NCI-H1092 treated with DMSO at 0.1 percent for 48 hours (cell line): Measurements from ENCODE around the gene MRPL21.

Experiments used
- DNase-seq: peaks from one replicate; lab custom pipeline; 2025; lab: John Stamatoyannopoulos, UW

MRPL21 gene

GRCh38 chr11:68935066-68935465 is 31.4 kb upstream of the MRPL21 start:
- DNase-seq: no peak

- DNase-seq: no peak
Observed at GRCh38 chr11:68934666-68935065, 31.0 kb upstream of the MRPL21 start.

DNA sequence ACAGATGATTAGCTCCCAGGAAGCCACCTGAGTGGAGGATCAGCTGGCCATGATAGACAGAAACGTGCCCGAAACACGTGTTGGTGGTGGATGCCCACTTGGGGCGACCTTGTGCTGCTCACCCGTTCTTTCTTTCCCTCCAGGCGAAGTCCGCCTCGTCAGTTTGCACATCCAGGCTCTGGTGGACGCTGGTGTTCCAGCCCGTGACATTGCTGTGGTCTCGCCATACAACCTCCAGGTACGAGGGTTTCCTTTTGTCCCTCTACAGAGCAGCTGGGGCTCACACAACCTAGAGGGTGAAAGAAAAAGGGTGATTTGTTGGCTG is 30.7 kb upstream of the MRPL21 start:
- DNase-seq: no peak

DNA sequence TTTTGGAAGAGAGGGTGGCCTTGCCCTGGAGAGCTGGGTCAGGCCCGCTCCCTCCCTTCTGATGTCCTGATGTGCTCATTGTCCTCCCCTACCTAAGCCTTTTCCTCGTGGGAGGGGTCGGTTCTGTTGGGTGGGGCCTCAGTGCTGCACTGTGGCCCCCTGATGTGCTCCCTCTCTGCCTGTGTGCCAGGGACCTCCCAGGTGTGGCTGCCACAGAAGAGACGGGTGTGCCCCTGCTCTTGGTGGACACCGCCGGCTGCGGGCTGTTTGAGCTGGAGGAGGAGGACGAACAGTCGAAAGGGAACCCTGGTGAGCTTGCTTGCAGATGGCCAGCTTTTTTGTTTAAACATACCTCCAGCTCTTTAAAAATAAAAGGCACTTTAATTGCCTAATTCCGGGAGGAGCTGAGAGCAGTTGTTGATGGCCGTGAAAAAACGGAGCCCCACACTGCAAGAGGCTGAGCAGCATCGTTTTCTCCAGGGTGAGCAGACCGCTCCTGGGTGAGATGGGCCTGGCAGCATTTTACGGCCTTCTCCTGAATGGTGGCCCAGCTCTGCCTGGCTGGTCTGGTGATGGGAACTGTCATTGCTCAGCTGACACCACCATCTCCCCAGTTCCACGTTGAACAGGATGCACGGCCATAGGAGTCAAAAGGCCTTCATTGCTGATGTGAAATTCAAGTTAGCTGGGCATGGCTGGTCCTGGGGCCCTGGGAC is 30.1 kb upstream of the MRPL21 start:
- DNase-seq: no peak

DNA sequence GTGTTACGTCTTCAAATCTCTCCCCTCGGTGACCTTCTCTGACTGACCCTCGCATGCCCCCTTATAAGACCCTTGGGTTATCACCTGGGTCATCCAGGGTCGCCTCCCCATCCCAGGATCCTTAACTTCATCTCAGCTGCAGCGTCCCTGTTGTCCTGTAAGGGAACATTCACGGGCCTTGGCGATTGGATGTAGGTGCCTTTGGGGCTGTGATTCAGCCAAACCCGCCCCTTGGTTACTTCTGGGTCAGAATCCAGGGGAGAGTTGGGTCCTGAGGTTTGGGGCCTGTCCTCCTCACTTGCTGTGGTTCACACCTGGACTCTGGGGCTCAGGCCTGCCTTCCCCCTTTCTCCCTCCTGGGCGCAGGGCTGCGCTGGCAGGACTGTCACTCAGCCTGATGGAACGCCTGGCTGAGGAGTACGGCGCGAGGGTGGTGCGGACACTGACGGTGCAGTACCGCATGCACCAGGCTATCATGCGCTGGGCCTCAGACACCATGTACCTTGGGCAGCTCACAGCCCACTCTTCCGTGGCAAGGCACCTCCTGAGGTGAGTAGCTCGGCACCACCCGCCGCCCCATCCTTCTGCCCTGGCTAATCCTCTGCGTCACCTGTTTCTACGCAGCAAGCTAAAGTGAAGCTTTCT is 29.4 kb upstream of the MRPL21 start:
- DNase-seq: no peak

GRCh38 chr11:68932358-68932757 is 28.7 kb upstream of the MRPL21 start:
- DNase-seq: no peak

DNA sequence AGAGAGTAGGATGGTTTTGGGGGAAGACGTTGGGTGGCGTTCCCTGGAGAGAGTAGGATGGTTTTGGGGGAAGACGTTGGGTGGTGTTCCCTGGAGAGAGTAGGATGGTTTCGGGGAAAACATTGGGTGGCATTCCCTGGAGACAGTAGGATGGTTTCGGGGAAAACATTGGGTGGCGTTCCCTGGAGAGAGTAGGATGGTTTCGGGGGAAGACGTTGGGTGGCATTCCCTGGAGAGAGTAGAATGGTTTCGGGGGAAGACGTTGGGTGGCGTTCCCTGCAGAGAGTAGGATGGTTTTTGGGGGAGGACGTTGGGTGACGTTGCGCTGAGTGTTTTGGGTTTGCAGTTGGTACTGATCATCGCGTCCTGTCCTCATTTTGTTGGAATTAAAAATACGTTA is 28.3 kb upstream of the MRPL21 start:
- no peak for DNase-seq

DNA sequence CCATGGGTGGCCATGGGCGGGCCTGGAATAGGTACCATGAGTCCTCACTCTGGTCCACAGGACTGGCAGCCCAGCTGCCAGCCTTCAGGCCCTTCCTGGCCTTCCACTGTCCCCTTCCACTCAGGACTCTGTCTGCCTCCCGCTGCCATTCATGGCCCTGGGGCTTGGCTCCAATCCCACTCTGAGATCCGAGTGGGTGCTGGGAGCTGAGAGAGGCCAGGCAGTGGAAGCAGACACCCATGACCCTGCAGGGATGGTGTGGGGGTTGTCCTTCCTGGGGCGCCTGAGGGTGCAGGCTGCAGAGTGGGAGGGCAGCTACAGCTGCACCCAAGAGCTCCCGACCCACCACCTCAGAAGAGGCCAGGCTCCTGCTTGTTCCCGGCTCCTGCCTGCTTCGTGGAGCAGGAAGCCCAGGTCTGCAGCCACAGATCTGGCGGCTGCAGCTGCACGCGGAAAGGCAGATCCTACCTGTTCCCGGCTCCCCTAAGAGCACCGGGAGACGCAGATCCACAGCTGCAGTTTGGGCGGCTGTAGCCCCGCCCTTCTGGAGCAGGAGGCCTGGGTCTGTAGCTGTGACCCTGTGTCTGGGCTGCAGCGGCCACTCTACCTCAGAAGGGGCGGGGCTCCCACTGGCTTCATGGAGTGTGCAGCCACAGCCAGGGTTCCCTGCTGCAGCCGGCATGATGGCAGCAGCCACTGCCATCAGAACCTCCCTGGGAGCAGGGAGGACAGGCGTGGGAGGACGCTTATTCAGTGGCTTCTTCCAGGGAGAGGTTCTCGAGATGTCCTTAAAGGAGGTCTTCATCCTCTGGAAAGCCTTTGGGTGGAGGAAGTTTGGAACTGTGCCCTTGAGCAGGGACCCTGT is 27.6 kb upstream of the MRPL21 start:
- no peak for DNase-seq

DNA sequence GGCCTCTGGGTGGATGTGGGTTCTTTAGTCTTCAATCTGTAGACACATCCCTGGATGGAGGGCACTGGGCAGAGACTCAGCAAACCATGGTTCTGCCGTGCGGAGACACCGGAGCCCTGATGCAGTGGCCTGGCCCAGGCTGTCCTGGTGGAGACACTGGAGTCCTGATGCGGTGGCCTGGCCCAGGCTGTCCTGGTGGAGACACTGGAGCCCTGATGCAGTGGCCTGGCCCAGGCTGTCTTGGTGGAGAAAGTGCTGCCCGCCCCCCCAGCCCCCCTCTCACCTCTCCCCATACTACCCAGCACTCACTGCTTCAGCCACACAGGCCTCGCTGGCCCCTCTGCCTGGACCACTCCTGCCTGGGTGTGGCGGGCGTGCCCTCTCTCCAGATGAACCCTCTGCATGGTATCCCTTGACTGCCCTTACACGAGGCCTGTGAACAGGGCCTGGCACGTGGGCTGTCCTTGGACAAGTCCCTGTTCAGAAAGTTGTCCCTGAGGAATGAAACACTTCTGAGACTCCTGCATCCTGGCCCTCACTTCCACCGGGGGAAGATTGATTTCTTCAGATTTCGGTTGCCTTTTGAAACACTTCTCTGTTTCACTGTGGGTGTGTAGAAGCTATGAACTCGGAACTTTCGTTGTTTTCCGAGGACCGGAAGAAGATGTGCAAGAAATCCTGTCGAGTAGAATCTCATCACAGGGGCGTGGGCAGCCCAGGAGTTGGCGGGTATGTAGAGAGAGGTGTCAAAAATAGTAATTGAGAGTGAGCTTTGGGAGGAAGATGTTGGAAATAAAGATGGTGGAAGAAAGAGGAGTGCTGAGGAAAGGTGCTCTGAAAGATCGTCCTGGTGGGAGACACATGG is 26.3 kb upstream of the MRPL21 start:
- DNase-seq: no peak

- no peak for DNase-seq
Observed at GRCh38 chr11:68929135-68929534, 25.5 kb upstream of the MRPL21 start.

DNA sequence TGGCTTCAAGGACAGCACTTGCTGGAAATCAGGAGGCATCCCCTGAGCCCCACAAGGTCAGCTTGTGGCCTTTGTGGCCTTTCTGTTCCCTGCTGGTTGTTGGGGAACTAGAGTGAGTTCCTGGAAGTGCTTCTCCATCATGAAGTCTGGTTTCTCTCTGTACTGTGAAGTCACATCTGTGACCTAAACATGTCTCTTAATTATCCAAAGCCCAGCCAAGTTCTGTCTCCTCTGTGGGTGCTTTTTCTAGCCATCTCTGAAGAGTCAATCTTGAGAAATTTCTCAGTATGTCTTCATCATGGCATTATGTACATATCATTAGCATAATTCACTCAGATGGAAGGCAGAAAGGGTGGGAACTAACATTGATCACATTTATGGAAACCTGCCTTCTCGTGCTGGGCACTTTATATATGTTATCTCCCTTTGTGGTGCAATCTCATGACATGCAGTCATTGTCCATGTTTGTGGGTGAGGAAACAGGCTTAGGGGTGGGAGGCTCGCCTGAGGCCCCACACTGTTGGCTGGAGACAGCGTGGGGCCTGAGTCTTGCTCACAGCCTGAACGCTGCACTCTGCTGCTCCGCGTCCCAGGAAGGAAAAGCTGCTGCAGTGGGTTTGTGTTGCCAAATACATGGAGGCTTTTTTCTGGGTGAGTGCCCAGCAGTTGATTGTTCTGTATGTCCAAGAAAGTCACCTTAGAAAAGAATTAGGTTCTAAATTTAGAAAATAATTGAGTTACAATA is 24.7 kb upstream of the MRPL21 start:
- no peak for DNase-seq

DNA sequence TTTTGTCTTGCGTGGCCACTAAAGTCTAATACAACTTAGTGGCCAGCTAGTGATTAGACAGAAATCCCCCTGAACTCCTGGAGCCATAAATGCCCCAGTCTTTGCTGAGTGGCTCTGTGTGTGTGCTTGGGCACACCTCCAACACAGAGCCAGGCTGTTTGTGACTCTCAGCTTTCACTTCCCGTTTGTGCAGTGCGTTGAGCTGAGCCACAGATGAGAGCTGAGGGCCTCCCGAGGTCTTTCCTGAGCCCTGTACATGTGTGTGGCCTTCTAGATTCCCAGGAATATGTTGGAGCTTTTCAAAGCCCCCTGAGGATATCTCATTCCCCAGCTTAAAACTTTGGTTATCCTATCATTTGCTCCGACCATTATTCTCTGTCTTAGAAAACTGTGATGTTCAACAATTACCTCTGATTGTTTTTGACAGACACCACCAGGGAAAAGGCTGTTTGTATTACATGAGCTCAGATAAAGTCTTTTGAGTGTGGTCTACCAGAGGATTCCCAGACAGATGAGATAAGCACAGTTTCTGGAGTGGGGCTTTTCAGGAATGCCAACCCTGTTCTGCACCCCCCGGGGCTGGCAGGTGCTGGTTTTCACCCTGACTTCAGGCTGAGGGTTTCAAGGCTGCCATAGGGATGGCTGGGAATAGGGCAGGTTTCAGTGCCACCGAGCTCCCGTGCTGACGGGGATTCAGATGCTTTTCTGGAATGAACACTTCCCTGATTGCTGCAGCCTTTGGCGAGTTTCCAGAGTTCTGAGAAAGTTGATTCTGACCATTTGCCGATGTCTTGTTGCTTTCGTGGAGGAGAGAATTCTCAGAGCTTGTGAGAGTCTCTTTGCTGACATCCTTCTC is 23.9 kb upstream of the MRPL21 start:
- DNase-seq: no peak

- no peak for DNase-seq
Observed at GRCh38 chr11:68925611-68926010, 22.0 kb upstream of the MRPL21 start.

DNA sequence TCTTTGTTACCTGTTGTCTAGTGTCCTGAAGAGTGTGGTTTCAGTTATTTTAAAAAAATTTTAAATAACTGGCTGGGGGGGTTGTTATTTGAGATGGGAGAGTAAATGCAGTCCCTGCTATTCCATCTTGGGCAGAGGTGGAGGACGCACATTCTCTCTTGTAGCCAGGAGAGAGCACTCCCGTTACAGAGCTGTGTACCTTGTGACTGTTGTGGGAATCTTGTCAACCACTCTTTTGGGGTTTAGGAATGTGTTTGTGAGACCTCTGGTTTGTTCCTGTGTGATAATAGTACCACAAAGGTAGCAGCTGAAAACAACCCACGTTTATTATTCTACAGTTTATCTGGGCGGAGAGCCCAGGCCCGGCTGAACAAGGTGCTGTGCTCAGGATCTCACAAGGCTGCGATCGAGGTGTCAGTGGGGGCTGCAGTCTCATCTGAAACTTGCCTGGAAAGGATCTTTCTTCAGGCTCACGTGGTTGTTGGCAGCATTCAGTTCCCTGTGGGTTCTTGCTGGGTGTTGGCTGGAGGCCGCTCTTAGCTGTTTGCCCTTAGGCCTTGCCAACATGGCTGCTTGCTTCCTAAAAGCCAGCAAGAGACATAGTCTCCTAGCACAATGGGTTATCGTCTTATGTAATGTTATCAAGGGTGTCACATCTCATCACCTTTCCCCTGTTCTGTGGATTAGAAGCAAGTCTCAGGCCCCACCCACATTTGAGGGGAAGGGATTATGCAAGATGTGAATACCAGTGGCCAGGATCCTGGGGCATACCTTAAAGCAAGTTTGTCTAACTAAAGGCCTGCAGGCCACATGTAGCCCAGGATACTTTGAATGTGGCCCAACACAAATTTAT is 20.7 kb upstream of the MRPL21 start:
- DNase-seq: no peak

DNA sequence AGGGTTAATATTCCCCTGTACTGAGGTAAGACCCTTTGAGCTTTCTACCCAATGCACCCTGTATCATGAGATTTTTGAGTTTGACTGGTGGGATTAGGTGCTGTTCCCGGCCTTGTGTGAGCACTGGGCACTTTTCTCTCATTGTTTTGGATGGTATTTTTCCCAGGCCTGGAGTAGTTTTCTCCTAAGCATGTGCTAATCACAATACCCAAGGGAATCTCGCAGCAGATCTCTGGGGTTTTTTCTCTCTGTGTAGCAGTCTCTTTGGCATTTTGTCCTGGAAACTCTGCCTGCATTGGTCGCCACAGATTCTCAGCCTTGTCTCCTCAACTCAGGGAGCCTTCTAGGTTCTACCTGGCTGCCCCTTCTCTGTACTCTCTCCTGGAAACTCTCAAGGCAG is 20.0 kb upstream of the MRPL21 start:
- DNase-seq: no peak

- DNase-seq: no peak
Observed at GRCh38 chr11:68916439-68916838, 12.8 kb upstream of the MRPL21 start.

DNA sequence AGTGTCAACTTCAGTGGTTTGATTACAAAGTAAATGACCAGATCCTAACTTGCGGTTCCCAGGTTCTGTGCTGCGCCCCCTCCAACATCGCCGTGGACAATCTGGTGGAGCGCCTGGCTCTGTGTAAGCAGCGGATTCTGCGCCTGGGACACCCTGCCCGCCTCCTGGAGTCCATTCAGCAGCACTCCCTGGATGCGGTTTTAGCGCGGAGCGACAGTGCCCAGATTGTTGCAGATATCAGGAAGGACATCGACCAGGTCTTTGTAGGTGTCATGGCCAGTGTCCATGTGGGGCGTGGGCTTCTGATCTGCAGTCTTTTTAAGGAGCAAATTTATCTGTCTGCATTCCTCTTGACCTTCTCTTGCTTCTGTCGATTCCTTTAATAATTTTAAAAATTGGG is 11.1 kb upstream of the MRPL21 start:
- DNase-seq: no peak

DNA sequence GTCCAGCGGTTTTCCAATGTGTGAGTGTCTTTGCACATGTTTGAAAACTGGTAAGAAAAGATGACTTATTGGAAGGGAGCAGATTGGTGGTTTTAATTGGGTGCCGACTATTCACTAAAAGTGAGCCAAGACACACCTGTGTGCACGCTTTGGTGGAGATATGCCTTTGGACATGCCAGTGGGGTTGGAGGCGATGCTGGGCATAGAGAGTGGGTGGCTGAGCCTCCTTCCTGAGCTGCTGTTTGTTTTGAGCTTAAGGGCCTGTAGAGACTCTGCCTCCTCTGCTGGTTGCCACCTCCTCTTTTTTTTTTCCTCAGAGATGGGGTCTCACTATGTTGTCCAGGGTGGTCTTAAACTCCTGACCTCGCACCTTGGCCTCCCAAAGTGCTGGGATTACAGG is 9.6 kb upstream of the MRPL21 start:
- no peak for DNase-seq

DNA sequence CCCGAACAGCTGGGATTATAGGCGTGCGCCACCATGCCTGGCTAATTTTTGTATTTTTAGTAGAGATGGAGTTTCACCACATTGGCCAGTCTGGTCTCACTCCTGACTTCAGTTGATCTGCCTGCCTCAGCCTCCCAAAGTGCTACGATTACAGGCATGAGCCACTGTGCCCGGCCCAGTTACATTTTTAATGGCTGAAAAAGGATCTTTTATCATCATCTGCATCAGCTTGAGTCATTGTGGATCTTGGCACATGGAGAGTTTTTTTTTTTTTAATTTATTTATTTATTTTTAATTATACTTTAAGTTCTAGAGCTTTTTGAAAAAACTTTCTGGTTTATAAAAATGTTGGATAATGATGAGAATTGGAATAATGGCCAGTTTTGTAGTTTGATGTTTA is 8.6 kb upstream of the MRPL21 start:
- no peak for DNase-seq

- no peak for DNase-seq
Observed at GRCh38 chr11:68911731-68912130, 8.1 kb upstream of the MRPL21 start.
